HG02763 (cell line): ENCODE results near the gene ADAMTS17.

Source experiments
- ATAC-seq: cut with Tn5 transposase; IDR thresholded peaks from one replicate; pipeline ENCODE4 v1.9.1; 2021; ENCODE audit warnings: mild to moderate bottlenecking, moderate library complexity; ENCODE audit not compliant: unreplicated experiment

Gene ADAMTS17

GRCh38 chr15:100230784-100231183 lies 111.0 kb downstream of the ADAMTS17 start:
- ATAC-seq: no peak

DNA sequence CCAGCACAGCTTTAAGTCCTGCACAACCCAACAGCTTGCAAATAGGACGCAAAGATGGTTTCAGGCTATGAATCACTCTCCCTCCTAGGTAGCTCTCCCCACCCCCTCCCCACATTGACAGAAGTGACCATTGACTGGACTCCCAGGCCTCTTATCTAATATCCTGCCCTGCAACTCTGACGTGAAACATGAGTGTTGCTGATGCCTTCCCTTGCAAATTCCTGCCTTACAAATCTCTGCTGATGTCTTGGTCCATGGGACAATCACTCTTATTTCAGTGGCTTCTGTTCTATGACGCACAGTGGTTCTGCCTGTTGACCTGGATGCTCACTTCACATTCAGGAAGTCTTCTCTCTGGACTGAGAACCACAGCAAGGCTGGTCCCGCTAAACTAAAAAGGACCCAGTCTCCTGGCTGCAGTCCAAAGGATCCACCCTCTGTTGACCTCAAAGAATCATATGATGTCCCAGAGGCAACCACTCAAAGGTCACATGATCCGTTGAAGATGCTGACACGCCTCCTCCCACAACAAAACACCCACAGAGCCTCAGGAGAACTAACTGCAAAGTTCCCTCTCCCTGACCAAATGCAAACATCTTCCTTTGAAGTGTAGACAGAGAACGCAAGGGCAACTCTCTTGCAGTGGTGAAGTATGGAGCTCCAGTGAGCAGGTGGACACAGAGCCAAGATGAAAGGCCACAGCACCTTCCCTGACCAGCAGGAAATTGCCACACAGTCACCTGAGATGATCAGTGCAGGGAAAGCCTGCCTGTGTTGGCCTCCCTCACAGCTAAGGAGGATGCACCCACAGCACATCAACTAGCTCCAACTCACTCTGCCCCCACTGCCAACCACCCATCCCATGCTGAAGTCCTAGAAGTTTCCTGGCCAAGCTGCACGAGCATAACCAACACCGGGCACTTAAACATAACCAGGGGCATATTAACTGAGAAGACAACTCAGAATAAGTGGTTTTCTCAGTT lies 112.3 kb downstream of the ADAMTS17 start:
- ATAC-seq: no peak

DNA sequence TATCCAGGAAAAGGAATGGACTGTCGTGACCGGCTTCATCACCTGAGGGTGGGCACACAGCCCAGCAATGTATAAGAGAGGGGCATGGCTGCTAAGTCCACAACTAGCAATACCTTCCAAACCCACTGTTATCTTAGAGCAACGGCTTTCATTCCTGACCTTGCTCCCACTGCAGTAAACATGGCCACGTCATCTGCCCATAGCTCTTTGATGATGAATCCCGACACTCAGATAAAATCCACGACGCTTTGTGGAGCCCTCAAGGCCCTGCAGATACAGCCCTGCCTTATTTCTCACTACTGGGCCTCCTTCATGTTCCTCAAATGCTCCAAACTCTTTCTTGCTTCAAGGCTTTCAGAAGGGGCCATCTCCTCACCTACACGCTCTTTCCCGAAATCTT lies 114.0 kb downstream of the ADAMTS17 start:
- no peak for ATAC-seq

- no peak for ATAC-seq
These were observed 115.7 kb downstream of the ADAMTS17 start for GRCh38 chr15:100226107-100226506.

GRCh38 chr15:100224206-100225185 lies 117.3 kb downstream of the ADAMTS17 start:
- ATAC-seq: no peak

GRCh38 chr15:100222349-100222715 lies 119.4 kb downstream of the ADAMTS17 start:
- no peak for ATAC-seq

- no peak for ATAC-seq
These were observed 120.1 kb downstream of the ADAMTS17 start for GRCh38 chr15:100221471-100222348.

DNA sequence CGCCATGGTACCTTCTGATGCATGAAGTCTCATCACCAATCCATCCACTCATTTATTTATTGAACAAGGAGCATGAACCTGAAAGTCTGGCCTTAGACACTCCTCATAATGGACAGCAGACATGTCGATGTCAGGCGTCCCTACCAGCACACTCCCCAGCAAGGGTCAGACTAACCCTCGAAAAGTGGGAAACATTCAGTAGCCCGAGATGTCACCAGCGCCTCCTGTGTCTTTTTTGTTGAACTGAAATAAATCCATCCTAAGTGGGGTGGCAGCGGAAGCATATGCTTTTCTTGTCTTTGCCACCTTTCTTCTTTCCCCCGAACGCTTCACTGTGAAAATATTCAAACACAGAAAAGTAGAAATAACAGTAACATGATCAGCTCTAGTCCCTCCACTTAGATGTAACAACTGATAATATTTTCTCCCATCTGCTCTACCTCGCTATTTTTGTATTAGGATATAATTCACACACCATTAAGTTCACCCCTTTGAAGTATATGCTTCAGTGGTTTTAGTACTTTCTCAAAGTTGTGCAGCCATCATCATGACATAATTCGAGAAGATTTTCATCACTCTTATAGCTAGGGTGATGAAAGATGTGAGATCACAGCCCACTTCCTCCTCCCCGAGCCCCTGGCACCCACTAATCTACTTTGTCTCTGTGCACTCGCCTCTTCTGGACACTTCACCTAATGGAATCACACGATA lies 121.6 kb downstream of the ADAMTS17 start:
- ATAC-seq: no peak

GRCh38 chr15:100218434-100218833 lies 123.3 kb downstream of the ADAMTS17 start:
- no peak for ATAC-seq

DNA sequence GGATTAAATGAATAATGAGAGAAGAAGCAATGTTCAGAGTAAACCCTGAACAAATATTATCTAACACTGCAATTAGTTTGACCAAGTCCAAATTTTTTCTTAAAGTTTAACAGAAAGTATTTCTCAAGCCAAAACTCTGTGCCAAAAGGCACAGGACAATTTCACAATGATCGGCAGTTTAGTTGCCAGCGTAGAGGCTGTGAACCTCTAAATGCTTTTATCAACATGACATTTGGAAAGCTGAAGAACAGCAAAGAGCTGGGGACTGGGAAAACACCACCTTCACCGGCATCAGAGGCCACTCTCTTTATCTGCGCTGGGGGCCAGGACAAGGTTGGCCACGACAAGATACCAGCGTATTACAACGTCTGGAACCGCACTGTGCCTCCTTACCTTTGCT lies 125.6 kb downstream of the ADAMTS17 start:
- no peak for ATAC-seq

DNA sequence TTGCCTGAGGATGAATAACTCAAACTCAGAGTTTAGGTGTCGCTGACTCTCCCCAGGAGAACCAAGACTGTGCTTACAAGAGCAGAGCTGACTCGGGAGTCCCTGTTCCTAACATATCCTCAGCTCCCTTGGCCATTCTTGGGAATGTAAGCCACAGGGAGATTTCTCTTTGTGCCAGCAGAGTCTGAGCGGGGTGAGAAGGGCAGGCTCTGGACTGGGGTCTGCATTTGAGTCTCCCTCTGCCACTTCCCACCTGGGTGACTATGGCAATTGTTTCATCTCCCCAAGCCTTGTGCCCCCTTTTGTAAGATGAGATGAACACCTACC lies 126.0 kb downstream of the ADAMTS17 start:
- ATAC-seq: no peak

- no peak for ATAC-seq
These were observed 126.5 kb downstream of the ADAMTS17 start for GRCh38 chr15:100215031-100215842.

- no peak for ATAC-seq
These were observed 129.6 kb downstream of the ADAMTS17 start for GRCh38 chr15:100211855-100212850.

- ATAC-seq: no peak
These were observed 131.4 kb downstream of the ADAMTS17 start for GRCh38 chr15:100210338-100210737.

DNA sequence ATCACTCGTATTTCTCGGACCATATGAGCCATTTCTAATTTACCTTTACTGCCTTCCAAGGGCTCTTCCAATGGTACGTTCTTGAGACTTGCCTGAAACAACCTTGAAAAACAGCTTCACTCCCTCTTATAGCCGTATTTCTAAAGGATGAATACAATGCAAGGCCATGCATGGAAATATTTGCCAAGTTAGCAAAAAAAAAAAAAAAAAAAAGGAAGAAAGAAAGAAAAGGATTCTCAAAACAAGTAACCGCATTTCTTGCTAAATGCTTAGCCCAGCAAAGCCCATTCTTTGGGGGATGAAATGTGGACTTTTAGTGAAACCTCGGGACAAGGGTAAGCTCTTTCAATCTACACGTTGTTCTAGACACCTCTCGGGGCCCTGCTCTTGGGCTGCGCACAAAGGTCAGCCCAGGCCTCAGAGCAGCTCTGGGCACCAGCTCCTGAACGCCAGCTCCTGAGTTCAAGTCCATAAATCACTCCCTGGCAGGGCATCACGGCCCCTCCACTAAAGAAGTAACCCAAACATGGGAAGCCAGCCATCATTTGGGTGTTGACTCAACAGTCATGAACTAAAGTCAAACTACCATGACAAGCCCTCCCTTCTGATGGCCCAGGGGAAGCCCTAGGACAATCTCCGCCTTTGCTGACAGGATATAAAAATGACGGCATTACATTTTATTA lies 132.7 kb downstream of the ADAMTS17 start:
- no peak for ATAC-seq

DNA sequence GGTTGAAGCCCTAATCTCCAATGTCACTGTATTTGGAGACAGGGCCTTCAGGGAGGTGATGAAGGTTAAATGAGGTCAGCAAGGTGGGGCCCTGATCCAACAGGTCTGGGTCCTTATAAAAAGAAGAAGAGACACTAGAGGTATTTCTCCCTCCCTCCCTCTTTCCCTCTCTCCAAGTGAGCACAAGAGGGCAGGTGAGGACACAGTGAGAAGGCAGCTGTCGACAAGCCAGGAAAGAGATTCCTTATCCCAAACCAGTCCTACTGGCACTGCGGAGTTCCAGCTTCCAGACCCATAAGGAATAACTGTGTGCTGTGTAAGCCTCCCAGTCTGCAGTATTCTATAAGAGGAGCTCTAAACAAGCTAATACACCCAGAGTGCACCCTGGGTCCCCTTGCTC lies 134.7 kb downstream of the ADAMTS17 start:
- ATAC-seq: no peak

DNA sequence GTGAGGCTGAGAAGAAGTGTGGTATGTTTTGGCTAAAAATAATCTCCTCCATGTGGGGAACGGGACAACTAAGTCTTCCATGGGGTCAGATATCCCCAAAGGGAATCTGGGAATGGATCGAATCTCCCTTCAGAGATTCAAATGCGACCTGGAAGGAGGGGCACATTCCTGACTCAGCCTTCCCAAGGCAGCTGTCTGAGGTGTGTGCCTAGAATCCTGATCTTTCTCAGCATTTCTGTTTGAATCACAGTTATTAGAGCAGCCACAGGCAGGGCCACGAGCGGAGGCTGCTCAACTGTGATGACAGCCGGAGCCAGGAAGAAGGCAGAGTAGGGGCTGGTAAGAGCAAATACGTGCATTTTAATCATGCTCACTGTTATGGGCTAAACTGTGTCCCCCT lies 135.1 kb downstream of the ADAMTS17 start:
- ATAC-seq: no peak
